Activated naive CD4-positive, alpha-beta T cell treated with anti-CD3 and anti-CD28 coated beads, Interleukin-2, amount 10 ng/mL, durations not matched to agents 7 days and 5 days (primary cell): ENCODE measurements around the gene IL12RB2.
A peak's percentile ranks its signal among the peaks of the same experiment; 100 is the strongest.

Experiments
- CTCF ChIA-PET: fragments of 350-600 bp; sonication (Branson Sonifier 250); formaldehyde crosslinking; loops from one replicate; lab custom pipeline; 2021; ENCODE audit warnings: antibody characterized with exemption; lab: Charles Lee
- DNase-seq: peaks from one replicate; pipeline ENCODE4 v3.0.0-alpha.2; 2020
- H3K27ac Mint-ChIP-seq: one replicate; pipeline ENCODE4 v1.8.0; 2021; ENCODE audit warnings: mild to moderate bottlenecking, moderate library complexity, mixed read lengths
- H3K27me3 Mint-ChIP-seq: one replicate; pipeline ENCODE4 v1.8.0; 2021; ENCODE audit warnings: mild to moderate bottlenecking, mixed read lengths
- H3K36me3 Mint-ChIP-seq: one replicate; pipeline ENCODE4 v1.8.0; 2021; ENCODE audit warnings: mixed read lengths
- H3K4me1 Mint-ChIP-seq: one replicate; pipeline ENCODE4 v1.8.0; 2021; ENCODE audit warnings: mixed read lengths
- H3K4me3 Mint-ChIP-seq: one replicate; pipeline ENCODE4 v1.8.0; 2021; ENCODE audit warnings: mild to moderate bottlenecking, moderate library complexity, mixed read lengths
- H3K9me3 Mint-ChIP-seq: one replicate; pipeline ENCODE4 v1.8.0; 2021; ENCODE audit warnings: mixed read lengths

The IL12RB2 gene

GRCh38 chr1:67429528-67430357 lies 122.1 kb downstream of the IL12RB2 start:
- CTCF ChIA-PET: interaction anchor here (0.6 to 2.5 kb wide), 4 partner anchors 90 to 217 kb away, joined by 3 to 22 read pairs (median 3); no protein-coding TSS in a partner anchor

GRCh38 chr1:67430358-67431155 lies 122.9 kb downstream of the IL12RB2 start, which contains the start of gene SERBP1:
SERBP1 (minus strand) TSS chr1:67430402; CDS start chr1:67430300, 102 bp downstream.
- peak within 1 kb of the TSS; percentile 93 for H3K27ac Mint-ChIP-seq
- peaks cover 58% of the 10 kb centered on the region for H3K4me1 Mint-ChIP-seq
- CTCF ChIA-PET: interaction anchor here (0.7 to 2.5 kb wide), 2 partner anchors 168 to 218 kb away, joined by 3 to 22 read pairs; no protein-coding TSS in a partner anchor
- peak within 1 kb of the TSS; percentile 77 for H3K4me3 Mint-ChIP-seq
- H3K36me3 Mint-ChIP-seq: peaks cover 36% of the 10 kb centered on the region
- DNase-seq: peak; percentile 97
- no peaks in the 10 kb centered on the region for H3K27me3 Mint-ChIP-seq
- H3K9me3 Mint-ChIP-seq: no peaks in the 10 kb centered on the region

More at GRCh38 chr1:67429528-67430357, 122.1 kb downstream of the IL12RB2 start:
- Mint-ChIP-seq H3K4me3 (peak overlapping the region; percentile 77), H3K4me1 (peaks cover 63% of the 10 kb centered on the region), H3K36me3 (peaks cover 44% of the 10 kb centered on the region), H3K27me3 (no peaks in the 10 kb centered on the region), H3K9me3 (no peaks in the 10 kb centered on the region), H3K27ac (peak overlapping the region; percentile 93)
- peak; percentile 52 for DNase-seq

GRCh38 chr1:67431156-67431765 lies 123.6 kb downstream of the IL12RB2 start:
- peak overlapping the region; percentile 77 for H3K4me3 Mint-ChIP-seq
- peaks cover 51% of the 10 kb centered on the region for H3K4me1 Mint-ChIP-seq
- peaks cover 29% of the 10 kb centered on the region for H3K36me3 Mint-ChIP-seq
- CTCF ChIA-PET: interaction anchor here (0.6 to 1.2 kb wide), 3 partner anchors 126 to 220 kb away, joined by 3 to 6 read pairs (median 3); no protein-coding TSS in a partner anchor
- peak overlapping the region; percentile 93 for H3K27ac Mint-ChIP-seq
- DNase-seq: no peak
- no peaks in the 10 kb centered on the region for H3K27me3 Mint-ChIP-seq
- H3K9me3 Mint-ChIP-seq: no peaks in the 10 kb centered on the region

GRCh38 chr1:67431869-67432578 lies 124.4 kb downstream of the IL12RB2 start:
- DNase-seq: no peak
- Mint-ChIP-seq H3K4me3 (peak overlapping the region; percentile 77), H3K36me3 (peaks cover 27% of the 10 kb centered on the region), H3K4me1 (peaks cover 46% of the 10 kb centered on the region), H3K27ac (peak overlapping the region; percentile 93), H3K9me3 (no peaks in the 10 kb centered on the region), H3K27me3 (no peaks in the 10 kb centered on the region)
- CTCF ChIA-PET: interaction anchor here (0.6 to 1.2 kb wide), 5 partner anchors 69 to 221 kb away, joined by 3 to 7 read pairs (median 3); no protein-coding TSS in a partner anchor

GRCh38 chr1:67432745-67433144 lies 125.1 kb downstream of the IL12RB2 start:
- H3K27me3 Mint-ChIP-seq: no peaks in the 10 kb centered on the region
- H3K36me3 Mint-ChIP-seq: peaks cover 19% of the 10 kb centered on the region
- H3K27ac Mint-ChIP-seq: no peak overlapping the region
- H3K4me3 Mint-ChIP-seq: no peak overlapping the region
- no peaks in the 10 kb centered on the region for H3K9me3 Mint-ChIP-seq
- DNase-seq: no peak
- H3K4me1 Mint-ChIP-seq: peaks cover 39% of the 10 kb centered on the region
- CTCF ChIA-PET: interaction anchor here (0.6 to 0.9 kb wide), 3 partner anchors 68 to 219 kb away, joined by 3 to 7 read pairs (median 3); no protein-coding TSS in a partner anchor

- Mint-ChIP-seq H3K36me3 (peaks cover 8% of the 10 kb centered on the region), H3K27ac (no peak overlapping the region), H3K4me1 (peaks cover 36% of the 10 kb centered on the region), H3K9me3 (no peaks in the 10 kb centered on the region), H3K4me3 (no peak overlapping the region), H3K27me3 (no peaks in the 10 kb centered on the region)
- CTCF ChIA-PET: interaction anchor here (0.7 kb wide), 1 partner anchor 441 kb away, joined by 3 read pairs; no protein-coding TSS in a partner anchor
- DNase-seq: no peak
Observed at GRCh38 chr1:67433837-67434236, 126.2 kb downstream of the IL12RB2 start.

- DNase-seq: no peak
- Mint-ChIP-seq H3K9me3 (no peaks in the 10 kb centered on the region), H3K36me3 (peaks cover 4% of the 10 kb centered on the region), H3K27me3 (no peaks in the 10 kb centered on the region), H3K4me1 (peaks cover 36% of the 10 kb centered on the region), H3K4me3 (no peak overlapping the region), H3K27ac (no peak overlapping the region)
- CTCF ChIA-PET: no interaction called here
Observed at GRCh38 chr1:67434491-67434890, 126.8 kb downstream of the IL12RB2 start.

GRCh38 chr1:67436511-67437055 lies 128.9 kb downstream of the IL12RB2 start:
- H3K27ac Mint-ChIP-seq: no peak overlapping the region
- H3K27me3 Mint-ChIP-seq: no peaks in the 10 kb centered on the region
- H3K4me3 Mint-ChIP-seq: no peak overlapping the region
- no peaks in the 10 kb centered on the region for H3K36me3 Mint-ChIP-seq
- DNase-seq: no peak
- CTCF ChIA-PET: no interaction called here
- H3K4me1 Mint-ChIP-seq: peaks cover 33% of the 10 kb centered on the region
- no peaks in the 10 kb centered on the region for H3K9me3 Mint-ChIP-seq

- Mint-ChIP-seq H3K36me3 (no peaks in the 10 kb centered on the region), H3K27me3 (no peaks in the 10 kb centered on the region), H3K4me1 (peaks cover 23% of the 10 kb centered on the region), H3K27ac (no peak overlapping the region), H3K4me3 (no peak overlapping the region), H3K9me3 (no peaks in the 10 kb centered on the region)
- no peak for DNase-seq
- CTCF ChIA-PET: interaction anchor here (0.7 to 1.0 kb wide), 2 partner anchors 10 to 53 kb away, joined by 4 to 6 read pairs; no protein-coding TSS in a partner anchor
Observed at GRCh38 chr1:67437961-67438360, 130.3 kb downstream of the IL12RB2 start.

- H3K4me1 Mint-ChIP-seq: peaks cover 9% of the 10 kb centered on the region
- CTCF ChIA-PET: no interaction called here
- H3K4me3 Mint-ChIP-seq: no peak overlapping the region
- H3K27me3 Mint-ChIP-seq: no peaks in the 10 kb centered on the region
- DNase-seq: no peak
- no peaks in the 10 kb centered on the region for H3K9me3 Mint-ChIP-seq
- H3K36me3 Mint-ChIP-seq: no peaks in the 10 kb centered on the region
- no peak overlapping the region for H3K27ac Mint-ChIP-seq
Observed at GRCh38 chr1:67439277-67440029, 131.8 kb downstream of the IL12RB2 start.

GRCh38 chr1:67440339-67440738 lies 132.7 kb downstream of the IL12RB2 start:
- no peak for DNase-seq
- H3K27ac Mint-ChIP-seq: no peak overlapping the region
- H3K36me3 Mint-ChIP-seq: no peaks in the 10 kb centered on the region
- H3K9me3 Mint-ChIP-seq: no peaks in the 10 kb centered on the region
- peaks cover 5% of the 10 kb centered on the region for H3K4me1 Mint-ChIP-seq
- H3K27me3 Mint-ChIP-seq: no peaks in the 10 kb centered on the region
- H3K4me3 Mint-ChIP-seq: no peak overlapping the region
- CTCF ChIA-PET: no interaction called here

GRCh38 chr1:67441183-67441582 lies 133.5 kb downstream of the IL12RB2 start:
- Mint-ChIP-seq H3K4me1 (peaks cover 5% of the 10 kb centered on the region), H3K27ac (no peak overlapping the region)

More at GRCh38 chr1:67441183-67441582, 133.5 kb downstream of the IL12RB2 start:
- H3K9me3 Mint-ChIP-seq: no peaks in the 10 kb centered on the region
- H3K27me3 Mint-ChIP-seq: no peaks in the 10 kb centered on the region
- DNase-seq: no peak
- no peaks in the 10 kb centered on the region for H3K36me3 Mint-ChIP-seq
- CTCF ChIA-PET: interaction anchor here (0.7 to 1.8 kb wide), 2 partner anchors 14 to 59 kb away, joined by 4 to 7 read pairs; no protein-coding TSS in a partner anchor
- H3K4me3 Mint-ChIP-seq: no peak overlapping the region
